Measurements from ENCODE around the gene UBE2E2.

Gene UBE2E2

GRCh38 chr3:23440416-23441294 lies 237.5 kb downstream of the UBE2E2 start:
- DNase-seq (ENCODE audit: low read depth): no peak

- DNase-seq (ENCODE audit: low read depth): no peak
These were observed 239.7 kb downstream of the UBE2E2 start for GRCh38 chr3:23442598-23443383.

GRCh38 chr3:23444386-23444785 lies 241.3 kb downstream of the UBE2E2 start:
- no peak for DNase-seq (ENCODE audit: low read depth)

GRCh38 chr3:23446301-23446700 lies 243.2 kb downstream of the UBE2E2 start:
- no peak for DNase-seq (ENCODE audit: low read depth)

GRCh38 chr3:23448998-23449537 lies 245.9 kb downstream of the UBE2E2 start:
- DNase-seq (ENCODE audit: low read depth): no peak

GRCh38 chr3:23450051-23450450 lies 246.9 kb downstream of the UBE2E2 start:
- no peak for DNase-seq (ENCODE audit: low read depth)

- no peak for DNase-seq (ENCODE audit: low read depth)
These were observed 247.7 kb downstream of the UBE2E2 start for GRCh38 chr3:23450806-23451205.

- no peak for DNase-seq (ENCODE audit: low read depth)
These were observed 249.3 kb downstream of the UBE2E2 start for GRCh38 chr3:23452408-23452807.

- peak; percentile 72 for DNase-seq (ENCODE audit: low read depth)
These were observed 252.0 kb downstream of the UBE2E2 start for GRCh38 chr3:23455084-23455483.

GRCh38 chr3:23455775-23456174 lies 252.6 kb downstream of the UBE2E2 start:
- peak; percentile 86 for DNase-seq (ENCODE audit: low read depth)

GRCh38 chr3:23457697-23458096 lies 254.6 kb downstream of the UBE2E2 start:
- no peak for DNase-seq (ENCODE audit: low read depth)

GRCh38 chr3:23459465-23459864 lies 256.3 kb downstream of the UBE2E2 start:
- no peak for DNase-seq (ENCODE audit: low read depth)

GRCh38 chr3:23459889-23460546 lies 256.9 kb downstream of the UBE2E2 start:
- no peak for DNase-seq (ENCODE audit: low read depth)

- DNase-seq (ENCODE audit: low read depth): peak; percentile 14
These were observed 257.9 kb downstream of the UBE2E2 start for GRCh38 chr3:23461069-23461468.

- no peak for DNase-seq (ENCODE audit: low read depth)
These were observed 260.7 kb downstream of the UBE2E2 start for GRCh38 chr3:23463791-23464190.

GRCh38 chr3:23465569-23465968 lies 262.4 kb downstream of the UBE2E2 start:
- DNase-seq (ENCODE audit: low read depth): no peak

- no peak for DNase-seq (ENCODE audit: low read depth)
These were observed 265.1 kb downstream of the UBE2E2 start for GRCh38 chr3:23468203-23468602.

- no peak for DNase-seq (ENCODE audit: low read depth)
These were observed 271.6 kb downstream of the UBE2E2 start for GRCh38 chr3:23474580-23475357.

- DNase-seq (ENCODE audit: low read depth): no peak
These were observed 272.3 kb downstream of the UBE2E2 start for GRCh38 chr3:23475446-23475845.

GRCh38 chr3:23479026-23479425 lies 275.9 kb downstream of the UBE2E2 start:
- DNase-seq (ENCODE audit: low read depth): no peak

- no peak for DNase-seq (ENCODE audit: low read depth)
These were observed 276.6 kb downstream of the UBE2E2 start for GRCh38 chr3:23479615-23480328.

Data from fibroblast of gingiva (primary cell).